Kidney (tissue), 14 donors: ENCODE results near the gene NUB1. TPM values are rescaled to one million over a fixed set of nuclear protein-coding genes. Genes with fewer than 3 reads are reported as not detected.

Source experiments
- DNase-seq, 5 donors: peaks; one replicate each; pipeline ENCODE4 v3.0.0-alpha.2; 2013 to 2020
- FAIRE-seq: peaks from 2 replicates; lab custom pipeline; 2012; peaks lifted over from hg19 to GRCh38; lab: Jason Lieb, UNC
- H3K27ac ChIP-seq, 2 donors: one replicate each; pipeline ENCODE4 v1.7.0; 2013; ENCODE audit warnings: low read depth in 2 of 2, low read length in 2 of 2, inconsistent platforms in 1 of 2
- H3K27me3 ChIP-seq: one replicate; pipeline ENCODE4 v1.7.1; 2013; ENCODE audit warnings: low read length, inconsistent platforms; ENCODE audit not compliant: control insufficient read depth, insufficient read depth
- H3K36me3 ChIP-seq, 3 donors: one replicate each; pipeline versions ENCODE4 v1.7.0 to v1.7.1; 2013; ENCODE audit warnings: low read length in 3 of 3, control low read depth in 1 of 3, inconsistent platforms in 1 of 3; ENCODE audit not compliant: insufficient read depth in 3 of 3, control insufficient read depth in 2 of 3
- H3K4me1 ChIP-seq, 3 donors: one replicate each; pipeline versions ENCODE4 v1.7.0 to v1.7.1; 2013; ENCODE audit warnings: low read length in 3 of 3, inconsistent platforms in 1 of 3, low read depth in 1 of 3; ENCODE audit not compliant: control insufficient read depth in 2 of 3, insufficient read depth in 2 of 3
- H3K4me3 ChIP-seq, 3 donors: one replicate each; pipeline versions ENCODE4 v1.7.0 to v1.8.1; 2013; ENCODE audit warnings: low read length in 3 of 3, control low read depth in 1 of 3, inconsistent platforms in 1 of 3
- H3K9ac ChIP-seq, 3 donors: one replicate each; pipeline versions ENCODE4 v1.7.0 to v1.7.1; 2013; ENCODE audit warnings: low read length in 3 of 3, control low read depth in 1 of 3, inconsistent platforms in 1 of 3
- H3K9me3 ChIP-seq, 3 donors: one replicate each; pipeline versions ENCODE4 v1.7.0 to v1.7.1; 2013; ENCODE audit warnings: low read length in 3 of 3, control low read depth in 1 of 3, inconsistent platforms in 1 of 3; ENCODE audit not compliant: control insufficient read depth in 2 of 3, insufficient read depth in 1 of 3
- CTCF ChIP-seq: IDR thresholded peaks from 3 replicates; pipeline ENCODE4 v1.5.1; 2012; ENCODE audit warnings: mild to moderate bottlenecking, moderate library complexity, borderline replicate concordance; ENCODE audit not compliant: insufficient read depth; ENCODE audit errors: extremely low read depth
- intact Hi-C: fragments of 100-400 bp; cut with DNase I; formaldehyde crosslinking; loops from one replicate; pipeline ENCODE4 v1.11.1; 2022
- polyA plus RNA-seq: library from polyadenylated mRNA; stranded (reverse); fragments of 350-450 nt; fragmentation: Illumina TruSeq; extraction: RNeasy Lipid Tissue Mini Kit (QIAGEN cat#74804); gene quantifications from one replicate; pipeline ENCODE4 v1.2.3, GENCODE V29; 2014; ENCODE audit warnings: low read depth, low replicate concordance; ENCODE audit not compliant: insufficient read depth
- total RNA-seq: library from RNA; stranded (reverse); fragmentation: NEBNext Ultra II Directional; extraction: Animal tissue kit (Norgen Biotek cat#: 25700); gene quantifications from one replicate; pipeline ENCODE4 v1.2.1, GENCODE V29; 2021
- donor health status: control.
- donor health status: control.
- donor health status: control.
- donor health status: control.
- donor health status: control.
- donor health status: DM: yes; HTN: yes; CAD: no.
- donor health status: Normal renal cell carcinoma (clear cell type).

The NUB1 gene
- total and polyA plus RNA-seq, 2 donors from 2014 or later, result 32.7 to 51.8 TPM

GRCh38 chr7:151345576-151346469 lies 4.2 kb downstream of the NUB1 start:
- DNase-seq (no peak), FAIRE-seq (no peak)
- Histone ChIP-seq H3K27ac (peak overlapping the region in 1 of 2 donors; percentile 44), H3K36me3 (peaks cover 3 to 11% (median 7%) of the 10 kb centered on the region in 3 donors), H3K9me3 (no peaks in the 10 kb centered on the region), H3K9ac (no peak overlapping the region), H3K4me1 (peaks cover 0 to 18% (median 11%) of the 10 kb centered on the region in 3 donors), H3K27me3 (no peaks in the 10 kb centered on the region), H3K4me3 (no peak overlapping the region)
- no peak for TF ChIP-seq CTCF
- intact Hi-C loops, result no loop called here

- intact Hi-C loops, result no loop called here
- H3K9ac ChIP-seq, result no peak overlapping the region
- no peaks in the 10 kb centered on the region for H3K27me3 ChIP-seq
- no peak overlapping the region for H3K4me3 ChIP-seq
- DNase-seq (no peak), FAIRE-seq (no peak)
- no peak for TF ChIP-seq CTCF
- peak overlapping the region in 1 of 2 donors; percentile 44 for H3K27ac ChIP-seq
- H3K9me3 ChIP-seq, result no peaks in the 10 kb centered on the region
- peaks cover 3 to 13% (median 12%) of the 10 kb centered on the region in 3 donors for H3K36me3 ChIP-seq
- H3K4me1 ChIP-seq, result peaks cover 0 to 15% (median 11%) of the 10 kb centered on the region in 3 donors
Measured at GRCh38 chr7:151346470-151346769, 4.8 kb downstream of the NUB1 start.

- no peak for FAIRE-seq
- peaks cover 3 to 20% (median 17%) of the 10 kb centered on the region in 3 donors for H3K36me3 ChIP-seq
Measured at GRCh38 chr7:151347200-151347599, 5.6 kb downstream of the NUB1 start.

More at GRCh38 chr7:151347200-151347599, 5.6 kb downstream of the NUB1 start:
- Histone ChIP-seq H3K4me3 (no peak overlapping the region), H3K9me3 (no peaks in the 10 kb centered on the region), H3K4me1 (peaks cover 0 to 15% (median 11%) of the 10 kb centered on the region in 3 donors), H3K9ac (no peak overlapping the region), H3K27me3 (no peaks in the 10 kb centered on the region), H3K27ac (no peak overlapping the region)
- TF ChIP-seq CTCF, result no peak
- DNase-seq, result no peak
- intact Hi-C loops, result no loop called here
